ENCODE data around the gene SMIM22. TPM values are rescaled to one million over a fixed set of nuclear protein-coding genes. Genes with fewer than 3 reads are reported as not detected.

SMIM22 gene
- total RNA-seq, 1 experiment from 2014 or later: not detected

DNA sequence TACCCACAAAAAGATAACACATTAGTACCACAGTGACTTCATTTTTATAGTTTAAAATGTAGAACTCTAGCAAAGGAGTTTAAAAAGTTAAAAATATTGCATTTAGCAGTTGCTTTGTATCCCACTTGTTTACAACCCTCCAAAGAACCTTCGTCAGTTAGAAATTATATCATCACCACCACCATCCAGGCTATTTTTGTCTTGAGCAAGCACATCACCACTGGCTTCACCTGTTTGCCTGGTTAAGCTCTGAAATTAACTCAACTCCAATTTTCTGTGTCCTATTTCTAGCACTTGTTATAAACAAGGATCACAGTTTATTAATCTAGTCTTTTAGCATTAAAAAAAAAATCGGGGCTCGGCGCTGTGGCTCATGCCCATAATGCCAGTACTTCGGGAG is 45.8 kb downstream of the SMIM22 start:
- Histone ChIP-seq H3K4me1 (ENCODE audit: low read length) (peaks cover 8% of the 10 kb centered on the region), H3K9me2 (replicated peaks; ENCODE audit: insufficient read depth, low read length) (no peaks in the 10 kb centered on the region), H4K20me1 (ENCODE audit: insufficient read depth, low read depth, low read length) (peaks cover 8% of the 10 kb centered on the region), H2AFZ (ENCODE audit: low read length) (no peak overlapping the region), H3K4me3 (ENCODE audit: low read length) (no peak overlapping the region), H3K79me2 (ENCODE audit: low read length) (peaks cover 43% of the 10 kb centered on the region), H3K27ac (ENCODE audit: low read length) (no peak overlapping the region), H3K4me2 (ENCODE audit: low read depth, low read length, poor library complexity, severe bottlenecking) (no peak overlapping the region), H3K9ac (ENCODE audit: low read length) (no peak overlapping the region), H3K27me3 (ENCODE audit: low read length) (no peaks in the 10 kb centered on the region), H3K9me3 (ENCODE audit: low read length) (no peaks in the 10 kb centered on the region), H3K36me3 (ENCODE audit: insufficient read depth, low read length) (peaks cover 49% of the 10 kb centered on the region)
- DNase-seq: no peak

Small RNAs within 50 kb of the gene (small RNA-seq; reads per million reads assigned to genes)
- gene RF00017: not detected

Other genes with a start within 250 kb of the SMIM22 start
- not detected in 2 replicates for gene C16orf96, start 239.0 kb upstream of the SMIM22 start, total RNA-seq (2014; rRNA removed; shearing (Covaris generic); ENCODE audit: low replicate concordance)
- gene UBALD1, start 180.5 kb upstream of the SMIM22 start, total RNA-seq (2014; rRNA removed; shearing (Covaris generic); ENCODE audit: low replicate concordance): 10.0 and 30.6 TPM in 2 replicates
- gene MGRN1, start 170.5 kb upstream of the SMIM22 start, total RNA-seq (2014; rRNA removed; shearing (Covaris generic); ENCODE audit: low replicate concordance): 16.8 and 23.0 TPM in 2 replicates
- 24.0 and 53.9 TPM in 2 replicates for gene NUDT16L1, start 101.8 kb upstream of the SMIM22 start, total RNA-seq (2014; rRNA removed; shearing (Covaris generic); ENCODE audit: low replicate concordance)
- gene ANKS3, start 61.1 kb upstream of the SMIM22 start, total RNA-seq (2014; rRNA removed; shearing (Covaris generic); ENCODE audit: low replicate concordance): 6.4 and 16.8 TPM in 2 replicates
- 0.22 and 3.7 TPM in 2 replicates for gene DNAAF8, start 60.8 kb upstream of the SMIM22 start, total RNA-seq (2014; rRNA removed; shearing (Covaris generic); ENCODE audit: low replicate concordance)
- gene ZNF500, start 28.2 kb upstream of the SMIM22 start, total RNA-seq (2014; rRNA removed; shearing (Covaris generic); ENCODE audit: low replicate concordance): 4.9 and 11.9 TPM in 2 replicates
- not detected in 2 replicates for gene SEPTIN12, start 7.0 kb upstream of the SMIM22 start, total RNA-seq (2014; rRNA removed; shearing (Covaris generic); ENCODE audit: low replicate concordance)
- 9.4 and 28.4 TPM in 2 replicates for gene ROGDI, start 7.3 kb downstream of the SMIM22 start, total RNA-seq (2014; rRNA removed; shearing (Covaris generic); ENCODE audit: low replicate concordance)
- 23.4 and 45.8 TPM in 2 replicates for gene GLYR1, start 51.9 kb downstream of the SMIM22 start, total RNA-seq (2014; rRNA removed; shearing (Covaris generic); ENCODE audit: low replicate concordance)
- 21.7 and 27.3 TPM in 2 replicates for gene UBN1, start 52.1 kb downstream of the SMIM22 start, total RNA-seq (2014; rRNA removed; shearing (Covaris generic); ENCODE audit: low replicate concordance)
- gene PPL, start 141.8 kb downstream of the SMIM22 start, total RNA-seq (2014; rRNA removed; shearing (Covaris generic); ENCODE audit: low replicate concordance): not detected in 2 replicates
- gene SEC14L5, start 163.0 kb downstream of the SMIM22 start, total RNA-seq (2014; rRNA removed; shearing (Covaris generic); ENCODE audit: low replicate concordance): not detected in 2 replicates
- 12.6 and 19.3 TPM in 2 replicates for gene NAGPA, start 238.6 kb downstream of the SMIM22 start, total RNA-seq (2014; rRNA removed; shearing (Covaris generic); ENCODE audit: low replicate concordance)